Activated CD8-positive, alpha-beta memory T cell treated with anti-CD3 and anti-CD28 coated beads, Interleukin-2, amount 50 U/mL, for 48 hours (primary cell): ENCODE measurements around the gene EYA3.

Source experiments
- DNase-seq: peaks from one replicate; pipeline ENCODE4 v3.0.0-alpha.2; 2020

Gene EYA3

GRCh38 chr1:27935721-27936120 is 152.7 kb downstream of the EYA3 start:
- no peak for DNase-seq

DNA sequence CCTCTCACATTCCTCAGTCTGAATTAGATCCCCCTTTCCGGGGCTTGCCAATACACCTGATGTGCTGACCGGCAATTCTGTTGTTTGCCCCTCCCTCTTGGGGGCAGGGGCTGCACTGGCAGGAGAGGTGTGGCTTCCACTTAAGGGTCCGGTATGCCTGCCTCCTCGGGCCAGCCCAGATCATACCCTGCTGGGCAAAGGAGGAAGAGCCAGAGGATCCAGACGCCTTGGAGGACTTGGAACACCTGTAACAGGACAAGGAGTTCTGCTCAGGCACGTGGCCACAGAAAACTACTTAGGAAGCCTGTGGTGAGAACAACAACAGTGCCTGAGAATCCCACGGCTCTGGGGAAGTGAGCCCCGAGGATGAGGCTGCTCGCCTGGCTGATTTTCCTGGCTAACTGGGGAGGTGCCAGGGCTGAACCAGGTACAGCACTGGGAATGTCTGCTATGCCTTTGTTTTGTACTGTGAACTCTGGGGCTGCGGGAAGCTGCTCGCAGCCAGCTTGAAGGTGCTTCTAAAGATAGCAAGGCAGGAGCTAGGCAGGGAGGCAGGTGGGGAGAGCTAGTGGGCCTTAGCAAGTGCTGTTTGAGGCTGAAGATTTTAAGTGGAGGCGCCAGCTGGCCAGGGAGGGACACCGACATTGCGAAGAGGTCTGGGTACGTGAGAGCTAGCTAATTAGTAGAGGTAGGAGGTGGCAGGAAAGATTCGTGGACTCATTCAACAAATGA is 153.4 kb downstream of the EYA3 start, which contains the start of gene SMPDL3B:
Gene SMPDL3B (plus strand): TSS at position 183 of the 732 bp plus-strand sequence. CDS start 184 bp downstream, at position 367.
- no peak for DNase-seq

DNA sequence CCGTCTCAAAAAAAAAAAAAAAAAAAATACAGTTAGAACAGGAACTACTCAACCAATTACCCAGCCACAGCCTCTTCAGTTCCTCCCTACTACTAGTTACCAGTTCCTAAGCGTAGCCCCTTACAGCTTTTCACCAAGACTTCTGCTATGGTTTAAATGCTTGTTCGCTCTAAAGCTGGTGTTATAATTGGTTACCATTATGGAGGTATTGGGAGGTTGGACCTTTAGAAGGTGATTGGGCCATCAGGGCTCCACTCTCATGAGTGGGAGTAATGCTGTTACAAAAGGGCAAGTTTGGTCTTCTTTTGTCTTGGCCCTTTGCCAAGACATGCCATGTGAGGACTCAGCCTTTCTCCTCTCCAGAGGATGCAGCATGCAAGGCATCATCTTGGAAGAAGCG is 156.7 kb downstream of the EYA3 start:
- no peak for DNase-seq

DNA sequence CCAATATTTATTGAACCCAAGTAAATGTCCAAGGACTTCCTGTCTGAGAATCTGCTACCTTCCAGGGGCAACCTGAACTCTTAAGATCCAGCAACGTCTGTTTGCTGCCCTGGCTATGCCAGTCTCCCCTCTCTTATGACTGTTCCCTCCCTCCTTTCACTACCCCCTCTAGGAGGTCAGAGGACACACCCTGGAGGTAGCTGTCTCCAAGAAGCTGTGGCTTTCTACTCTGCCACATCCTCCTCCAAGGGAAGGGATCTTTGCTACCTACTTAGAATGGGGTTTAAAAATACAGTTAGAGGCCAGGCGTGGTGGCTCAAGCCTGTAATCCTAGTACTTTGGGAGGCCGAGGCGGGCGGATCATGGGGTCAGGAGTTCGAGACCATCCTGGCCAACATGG is 157.2 kb downstream of the EYA3 start:
- no peak for DNase-seq

- no peak for DNase-seq
Observed at GRCh38 chr1:27928216-27928954, 160.0 kb downstream of the EYA3 start.

GRCh38 chr1:27922272-27922671 is 166.1 kb downstream of the EYA3 start:
- no peak for DNase-seq
